ENCODE data around the gene ERFE. TPM values are rescaled to one million over a fixed set of nuclear protein-coding genes. Genes with fewer than 3 reads are reported as not detected.
A peak's percentile ranks its signal among the peaks of the same experiment; 100 is the strongest.

The ERFE gene
- polyA plus RNA-seq, 1 of the 3 experiments (the other 2 are of a cell fraction), result 1.3 TPM

GRCh38 chr2:238172439-238172838, 13.7 kb downstream of the ERFE start (continued):
- TF ChIP-seq SMC3 (IDR thresholded peaks at IDR 0.05; ENCODE audit: low read depth, low read length) (no peak), REST (IDR thresholded peaks at IDR 0.05; ENCODE audit: low read depth, low read length) (no peak), CHD2 (IDR thresholded peaks at IDR 0.05; ENCODE audit: low read length, partially characterized antibody) (no peak), MAX (IDR thresholded peaks at IDR 0.05; ENCODE audit: low read depth) (no peak), GABPA (IDR thresholded peaks at IDR 0.05; ENCODE audit: low read depth) (no peak)

GRCh38 chr2:238173692-238174091, 14.9 kb downstream of the ERFE start:
- H3K36me3 ChIP-seq (replicated peaks in 1 of 2; ENCODE audit: control insufficient read depth in 1 of 2, insufficient read depth in 2 of 2, low read length in 1 of 2), result peaks cover 36 to 74% of the 10 kb centered on the region in 2 experiments
- H3K9me3 ChIP-seq, result no peaks in the 10 kb centered on the region
- ChIA-PET POLR2A (no interaction called here), CTCF (interaction anchor here (1.1 to 1.7 kb wide), 3 partner anchors 8 to 65 kb away, joined by 3 to 4 read pairs (median 4); no protein-coding TSS in a partner anchor)
- H3K27ac ChIP-seq (ENCODE audit: low read depth in 2 of 2, low read length in 1 of 2), result no peak overlapping the region
- H3K4me2 ChIP-seq, result no peak overlapping the region
- WGBS (ENCODE audit: low lambda C conversion rate), result 83% methylated on average over 1 of the region's 2 CpGs
- H3K4me3 ChIP-seq (ENCODE audit: low read depth in 2 of 2, low read length in 1 of 2), result no peak overlapping the region
- peaks cover 15 to 20% of the 10 kb centered on the region in 2 experiments; a peak in 3 of 4 replicates for H3K4me1 ChIP-seq (ENCODE audit: control insufficient read depth in 1 of 2, insufficient read depth in 2 of 2, low read depth in 1 of 2, low read length in 1 of 2)
- peaks cover 28% of the 10 kb centered on the region for H3F3A ChIP-seq (replicated peaks; ENCODE audit: insufficient read depth)
- H3K79me2 ChIP-seq (ENCODE audit: insufficient read depth), result no peaks in the 10 kb centered on the region
- no peaks in the 10 kb centered on the region for H3K9me2 ChIP-seq
- TF ChIP-seq RCOR1 (IDR thresholded peaks at IDR 0.05; ENCODE audit: low read length) (no peak), RAD21 (IDR thresholded peaks at IDR 0.05; ENCODE audit: low read length) (no peak), CTCF (IDR thresholded peaks at IDR 0.05) (peak; percentile 34; the same call in 1 of the 2 replicates)
- H2AFZ ChIP-seq (ENCODE audit: low read depth), result no peak overlapping the region
- H3K27me3 ChIP-seq (ENCODE audit: insufficient read depth), result no peaks in the 10 kb centered on the region
- H4K20me1 ChIP-seq (ENCODE audit: insufficient read depth), result no peaks in the 10 kb centered on the region
- DNase-seq, result peak; percentile 39
- H3K9ac ChIP-seq, result no peak overlapping the region

GRCh38 chr2:238174291-238174690, 15.5 kb downstream of the ERFE start:
- H3K9ac ChIP-seq, result no peak overlapping the region
- no peak for TF ChIP-seq RAD21 (IDR thresholded peaks at IDR 0.05; ENCODE audit: low read length)
- no peak for TF ChIP-seq GABPA (IDR thresholded peaks at IDR 0.05; ENCODE audit: low read depth)
- TF ChIP-seq JUND (IDR thresholded peaks at IDR 0.05), result no peak
- TF ChIP-seq MXI1 (IDR thresholded peaks at IDR 0.05; ENCODE audit: low read depth, low read length), result no peak
- no peak for TF ChIP-seq TEAD4 (IDR thresholded peaks at IDR 0.05; ENCODE audit: borderline replicate concordance, insufficient read depth)
- no peak for TF ChIP-seq GATA2 (CRISPR knock-in tag; IDR thresholded peaks at IDR 0.05)
- TF ChIP-seq RCOR1 (IDR thresholded peaks at IDR 0.05; ENCODE audit: low read length), result no peak
- no peak for TF ChIP-seq FOSL2 (IDR thresholded peaks at IDR 0.05; ENCODE audit: borderline replicate concordance, low read depth)
- TF ChIP-seq MEF2A (IDR thresholded peaks at IDR 0.05; ENCODE audit: borderline replicate concordance, low read depth), result no peak
- TF ChIP-seq FOXM1 (IDR thresholded peaks at IDR 0.05; ENCODE audit: low read depth), result no peak
- no peak for TF ChIP-seq MAX (IDR thresholded peaks at IDR 0.05; ENCODE audit: low read depth)
- TF ChIP-seq POLR2AphosphoS5 (IDR thresholded peaks at IDR 0.05; ENCODE audit: low read depth, low read length), result no peak
- TF ChIP-seq NFIC (IDR thresholded peaks at IDR 0.05; ENCODE audit: borderline replicate concordance), result no peak
- no peak for TF ChIP-seq PBX3 (IDR thresholded peaks at IDR 0.05)

More at GRCh38 chr2:238174291-238174690, 15.5 kb downstream of the ERFE start:
- ChIA-PET POLR2A (no interaction called here), CTCF (interaction anchor here (1.1 to 1.7 kb wide), 3 partner anchors 9 to 65 kb away, joined by 3 to 4 read pairs (median 4); no protein-coding TSS in a partner anchor)
- Histone ChIP-seq H3K79me2 (ENCODE audit: insufficient read depth) (no peaks in the 10 kb centered on the region), H3K4me3 (ENCODE audit: low read depth in 2 of 2, low read length in 1 of 2) (no peak overlapping the region), H4K20me1 (ENCODE audit: insufficient read depth) (no peaks in the 10 kb centered on the region), H3K4me2 (no peak overlapping the region), H3K4me1 (ENCODE audit: control insufficient read depth in 1 of 2, insufficient read depth in 2 of 2, low read depth in 1 of 2, low read length in 1 of 2) (peaks cover 14 to 15% of the 10 kb centered on the region in 2 experiments; a peak in 3 of 4 replicates), H3K27me3 (ENCODE audit: insufficient read depth) (no peaks in the 10 kb centered on the region), H2AFZ (ENCODE audit: low read depth) (no peak overlapping the region), H3K36me3 (replicated peaks in 1 of 2; ENCODE audit: control insufficient read depth in 1 of 2, insufficient read depth in 2 of 2, low read length in 1 of 2) (peaks cover 42 to 73% of the 10 kb centered on the region in 2 experiments), H3K9me3 (no peaks in the 10 kb centered on the region), H3K27ac (ENCODE audit: low read depth in 2 of 2, low read length in 1 of 2) (peak overlapping the region in 1 of 2 experiments; percentile 6; a peak in 1 of 4 replicates), H3K9me2 (no peaks in the 10 kb centered on the region), H3F3A (replicated peaks; ENCODE audit: insufficient read depth) (peaks cover 23% of the 10 kb centered on the region)
- DNase-seq, result no peak
- WGBS (ENCODE audit: low lambda C conversion rate), result 100% methylated on average over 3 of the region's 8 CpGs
